Endothelial cell of umbilical vein (primary cell): Measurements from ENCODE around the gene ULBP3. TPM values are rescaled to one million over a fixed set of nuclear protein-coding genes. Genes with fewer than 3 reads are reported as not detected.
A peak's percentile ranks its signal among the peaks of the same experiment; 100 is the strongest.

ENCODE experiments used
- BruUV-seq: library from RNA; stranded (reverse); fragments of 400-500 nt; replicated peaks from 2 replicates; lab custom pipeline; 2021; lab: Mats Ljungman, UMichigan
- CTCF ChIA-PET: fragments of 300-600, 350-600 bp; sonication (Branson Sonifier 250); formaldehyde crosslinking; loops from one replicate; lab custom pipeline; 2021; ENCODE audit warnings: antibody characterized with exemption, inconsistent platforms; lab: Charles Lee
- POLR2A ChIA-PET: fragments of 300-600, 350-600 bp; sonication (Branson Sonifier 250); formaldehyde crosslinking; loops from one replicate; lab custom pipeline; 2021; ENCODE audit warnings: antibody characterized with exemption, inconsistent platforms; lab: Charles Lee
- DNase-seq: peaks from one replicate; pipeline ENCODE4 v3.0.0-alpha.2; 2011; ENCODE audit warnings: low read depth, low spot score
- FAIRE-seq: peaks from 2 replicates; lab custom pipeline; 2011; peaks lifted over from hg19 to GRCh38; lab: Jason Lieb, UNC
- H2AFZ ChIP-seq: 2 replicates; pipeline ENCODE4 v1.6.0; 2012; ENCODE audit warnings: low read depth, low read length, control low read depth, inconsistent platforms
- H3K27ac ChIP-seq: 2 replicates; pipeline ENCODE4 v1.5.1; 2011; ENCODE audit warnings: low read depth, mild to moderate bottlenecking, control low read depth, low read length, moderate library complexity; ENCODE audit not compliant: insufficient read depth
- H3K27me3 ChIP-seq, 2 experiments: 2 replicates each; pipeline versions ENCODE4 v1.6.0 to v1.6.1; 2011; ENCODE audit warnings: low read length in 2 of 2, mixed read lengths in 1 of 2; ENCODE audit not compliant: control insufficient read depth in 2 of 2, insufficient read depth in 2 of 2
- H3K36me3 ChIP-seq, 2 experiments: 2 replicates in 1 of 2; 3 replicates in 1 of 2; pipeline ENCODE4 v1.5.1; 2011; ENCODE audit warnings: low read length in 2 of 2, mild to moderate bottlenecking in 1 of 2, moderate library complexity in 1 of 2; ENCODE audit not compliant: control insufficient read depth in 2 of 2, insufficient read depth in 2 of 2; ENCODE audit errors: extremely low read depth in 1 of 2
- H3K4me1 ChIP-seq: 3 replicates; pipeline ENCODE4 v1.5.1; 2011; ENCODE audit warnings: mild to moderate bottlenecking, low read length; ENCODE audit not compliant: control insufficient read depth, insufficient read depth; ENCODE audit errors: extremely low read depth
- H3K4me2 ChIP-seq: 2 replicates; pipeline ENCODE4 v1.6.1; 2011; ENCODE audit warnings: low read length, control low read depth, mixed read lengths; ENCODE audit not compliant: insufficient read depth
- H3K4me3 ChIP-seq, 3 experiments: fragments of 200-600 bp in 1 of 3; sonication (generic), shearing (Covaris generic) in 1 of 3; replicated peaks in 1 of 3; 2 replicates each; pipeline ENCODE4 v1.5.1; 2011 to 2016; ENCODE audit warnings: control low read depth in 3 of 3, low read length in 3 of 3, mild to moderate bottlenecking in 2 of 3, inconsistent platforms in 1 of 3, low read depth in 1 of 3, moderate library complexity in 1 of 3; ENCODE audit not compliant: insufficient read depth in 1 of 3
- H3K79me2 ChIP-seq: 2 replicates; pipeline ENCODE4 v1.6.0; 2012; ENCODE audit warnings: low read length, inconsistent platforms; ENCODE audit not compliant: control insufficient read depth, insufficient read depth
- H3K9ac ChIP-seq: replicated peaks from 2 replicates; pipeline ENCODE3; 2011; ENCODE audit warnings: low read length, control low read depth; ENCODE audit not compliant: insufficient read depth; ENCODE audit errors: extremely low read depth
- H3K9me1 ChIP-seq: replicated peaks from 3 replicates; pipeline ENCODE4 v1.6.0; 2011; ENCODE audit warnings: mild to moderate bottlenecking, low read length; ENCODE audit not compliant: control insufficient read depth, insufficient read depth; ENCODE audit errors: extremely low read depth
- H3K9me3 ChIP-seq: replicated peaks from 2 replicates; pipeline ENCODE4 v1.5.1; 2012; ENCODE audit warnings: low read length, inconsistent platforms; ENCODE audit not compliant: control insufficient read depth, insufficient read depth
- H4K20me1 ChIP-seq: replicated peaks from 2 replicates; pipeline ENCODE3; 2011; ENCODE audit warnings: mild to moderate bottlenecking, low read length; ENCODE audit not compliant: control insufficient read depth, insufficient read depth; ENCODE audit errors: extremely low read depth
- CTCF ChIP-seq, 2 donors: IDR thresholded peaks; 1 replicate in 1 of 2; 2 replicates in 1 of 2; pipeline ENCODE4 v1.5.1; 2011; ENCODE audit warnings: low read length in 2 of 2, mild to moderate bottlenecking in 2 of 2, moderate library complexity in 2 of 2, control low read depth in 1 of 2, inconsistent platforms in 1 of 2, low read depth in 1 of 2; ENCODE audit not compliant: insufficient read depth in 1 of 2; ENCODE audit errors: extremely low read depth in 1 of 2
- MAX ChIP-seq: IDR thresholded peaks from 2 replicates; pipeline ENCODE4 v1.6.1; 2011; ENCODE audit not compliant: insufficient read depth, insufficient read length
- dilution Hi-C: fragments of 300-500 bp; cut with MboI; formaldehyde crosslinking; loops from one replicate; pipeline ENCODE4 v1.15.0; 2019; ENCODE audit warnings: low sequenced_read_pairs; ENCODE audit not compliant: extremely low pct_ligation_motif_present
- intact Hi-C: fragments of 100-400 bp; cut with micrococcal nuclease; formaldehyde crosslinking; loops from one replicate; pipeline ENCODE4 v1.10.0; 2022
- polyA plus RNA-seq, 4 experiments: library from polyadenylated mRNA; depleted of rRNA in 3 of 4; stranded (reverse) in 3 of 4; unstranded in 1 of 4; fragments of >200 nt; gene quantifications; 2 replicates each; pipeline versions ENCODE4 v1.2.1 to v1.2.3, GENCODE V29; 2011 to 2012; ENCODE audit warnings: missing spikeins in 1 of 4
- total RNA-seq: library from RNA; stranded (reverse); gene quantifications from 2 replicates; pipeline ENCODE4 v1.2.3, GENCODE V29; 2021

ULBP3 gene
- total and polyA plus RNA-seq, 2 donors (not counting 3 experiments of a cell fraction or from before 2014, with no cell fraction given), result 7.1 to 12.8 TPM

GRCh38 chr6:150016324-150017185, 52.4 kb downstream of the ULBP3 start:
- dilution Hi-C loops (no loop called here), intact Hi-C loops (loop anchor here (1.0 to 5.0 kb wide), 3 partner anchors 82 to 294 kb away; no protein-coding TSS in a partner anchor)
- no peak for TF ChIP-seq MAX
- peak; percentile 39 to 49 for TF ChIP-seq CTCF (IDR thresholded peaks at IDR 0.05; ENCODE audit: extremely low read depth in 1 of 2, insufficient read depth in 1 of 2, low read depth in 1 of 2, low read length in 2 of 2)
- Histone ChIP-seq H3K9me1 (no peaks in the 10 kb centered on the region), H3K79me2 (no peaks in the 10 kb centered on the region), H2AFZ (no peak overlapping the region), H4K20me1 (no peaks in the 10 kb centered on the region), H3K4me2 (no peak overlapping the region), H3K4me1 (no peaks in the 10 kb centered on the region), H3K27ac (no peak overlapping the region), H3K9me3 (no peaks in the 10 kb centered on the region), H3K27me3 (peaks cover 35 to 57% of the 10 kb centered on the region in 2 experiments), H3K9ac (no peak overlapping the region), H3K36me3 (no peaks in the 10 kb centered on the region), H3K4me3 (no peak overlapping the region)
- ChIA-PET POLR2A (no interaction called here), CTCF (interaction anchor here (0.5 to 2.1 kb wide), 45 partner anchors 8 to 798 kb away, joined by 3 to 63 read pairs (median 4); partner anchors contain the start of genes RAET1E, ULBP1 and ULBP3)
- FAIRE-seq (peak; percentile 81), DNase-seq (peak; percentile 63)
- no TSS peak for BruUV-seq
